Ishikawa (cell line): ENCODE results near the gene GSN.

ENCODE experiments used
- CEBPB ChIP-seq: IDR thresholded peaks from 2 replicates; pipeline ENCODE4 v1.6.1; 2012
- CREB1 ChIP-seq: IDR thresholded peaks from 2 replicates; pipeline ENCODE4 v1.6.1; 2012; ENCODE audit warnings: low read depth
- EGR1 ChIP-seq: IDR thresholded peaks from 2 replicates; pipeline ENCODE4 v1.6.1; 2012
- EP300 ChIP-seq: IDR thresholded peaks from 2 replicates; pipeline ENCODE4 v1.6.1; 2012; ENCODE audit warnings: borderline replicate concordance
- FOXM1 ChIP-seq: IDR thresholded peaks from 2 replicates; pipeline ENCODE4 v1.6.1; 2012; ENCODE audit warnings: low read depth, borderline replicate concordance
- NFIC ChIP-seq: IDR thresholded peaks from 2 replicates; pipeline ENCODE4 v1.6.1; 2012
- RAD21 ChIP-seq: IDR thresholded peaks from 2 replicates; pipeline ENCODE4 v1.6.1; 2012; ENCODE audit warnings: low read depth
- TAF1 ChIP-seq: IDR thresholded peaks from 2 replicates; pipeline ENCODE4 v1.6.1; 2012; ENCODE audit warnings: low read depth, mild to moderate bottlenecking
- TCF12 ChIP-seq: IDR thresholded peaks from 2 replicates; pipeline ENCODE4 v1.6.1; 2012; ENCODE audit warnings: low read depth
- TEAD4 ChIP-seq: IDR thresholded peaks from 2 replicates; pipeline ENCODE4 v1.6.1; 2012
- YY1 ChIP-seq: IDR thresholded peaks from 2 replicates; pipeline ENCODE4 v1.6.1; 2012; ENCODE audit warnings: low read depth
- ZBTB7A ChIP-seq: IDR thresholded peaks from 2 replicates; pipeline ENCODE4 v1.6.1; 2012; ENCODE audit warnings: low read depth
- TF ChIP-seq, protein P1 (sequence below): IDR thresholded peaks from 2 replicates; pipeline ENCODE4 v1.6.1; 2012
- TF ChIP-seq, protein P2 (sequence below): IDR thresholded peaks from 2 replicates; pipeline ENCODE4 v1.6.1; 2012; ENCODE audit warnings: low read depth, mild to moderate bottlenecking
- TF ChIP-seq, protein P3 (sequence below): IDR thresholded peaks from 2 replicates; pipeline ENCODE4 v1.6.1; 2012

Gene GSN

DNA sequence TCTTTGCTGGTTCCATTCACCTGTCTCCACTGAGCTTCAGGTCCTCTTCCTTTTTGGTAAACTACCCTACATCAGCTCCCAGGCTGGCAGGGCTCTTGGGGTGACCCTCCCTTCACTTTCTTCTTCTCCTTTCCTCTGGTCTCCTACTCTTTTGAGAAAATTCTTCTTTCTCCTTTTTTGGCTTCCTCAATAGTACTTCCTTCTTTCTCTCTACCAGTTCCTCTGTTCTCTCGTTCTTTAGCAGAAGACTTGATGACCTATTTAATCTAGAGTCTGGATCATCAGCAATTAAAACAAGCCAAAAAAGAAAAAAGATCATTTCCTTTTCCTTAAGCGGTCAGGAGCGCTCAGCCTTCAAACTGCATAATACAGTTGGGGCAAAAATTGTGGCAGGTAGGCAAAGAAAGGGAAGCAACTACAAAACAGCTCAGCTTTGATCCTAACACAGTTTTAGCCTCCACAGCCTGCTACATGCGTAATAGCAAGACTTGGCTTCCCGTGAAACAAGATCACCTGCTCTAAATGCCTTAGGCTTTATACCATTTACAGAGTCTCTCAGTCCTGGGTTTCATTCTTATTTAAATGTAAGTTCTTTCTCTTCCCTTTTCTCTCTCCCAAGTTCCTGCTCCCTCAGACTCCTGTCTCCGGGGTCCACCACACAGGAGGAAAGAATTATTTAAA, 14.0 kb upstream of the GSN start:
- TF ChIP-seq CEBPB (no peak), ZBTB7A (no peak), FOXM1 (no peak), TAF1 (no peak), TEAD4 (no peak), EP300 (no peak), CREB1 (no peak)
- TF ChIP-seq, protein P1, sequence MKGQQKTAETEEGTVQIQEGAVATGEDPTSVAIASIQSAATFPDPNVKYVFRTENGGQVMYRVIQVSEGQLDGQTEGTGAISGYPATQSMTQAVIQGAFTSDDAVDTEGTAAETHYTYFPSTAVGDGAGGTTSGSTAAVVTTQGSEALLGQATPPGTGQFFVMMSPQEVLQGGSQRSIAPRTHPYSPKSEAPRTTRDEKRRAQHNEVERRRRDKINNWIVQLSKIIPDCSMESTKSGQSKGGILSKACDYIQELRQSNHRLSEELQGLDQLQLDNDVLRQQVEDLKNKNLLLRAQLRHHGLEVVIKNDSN = no peak
- TF ChIP-seq, protein P2, sequence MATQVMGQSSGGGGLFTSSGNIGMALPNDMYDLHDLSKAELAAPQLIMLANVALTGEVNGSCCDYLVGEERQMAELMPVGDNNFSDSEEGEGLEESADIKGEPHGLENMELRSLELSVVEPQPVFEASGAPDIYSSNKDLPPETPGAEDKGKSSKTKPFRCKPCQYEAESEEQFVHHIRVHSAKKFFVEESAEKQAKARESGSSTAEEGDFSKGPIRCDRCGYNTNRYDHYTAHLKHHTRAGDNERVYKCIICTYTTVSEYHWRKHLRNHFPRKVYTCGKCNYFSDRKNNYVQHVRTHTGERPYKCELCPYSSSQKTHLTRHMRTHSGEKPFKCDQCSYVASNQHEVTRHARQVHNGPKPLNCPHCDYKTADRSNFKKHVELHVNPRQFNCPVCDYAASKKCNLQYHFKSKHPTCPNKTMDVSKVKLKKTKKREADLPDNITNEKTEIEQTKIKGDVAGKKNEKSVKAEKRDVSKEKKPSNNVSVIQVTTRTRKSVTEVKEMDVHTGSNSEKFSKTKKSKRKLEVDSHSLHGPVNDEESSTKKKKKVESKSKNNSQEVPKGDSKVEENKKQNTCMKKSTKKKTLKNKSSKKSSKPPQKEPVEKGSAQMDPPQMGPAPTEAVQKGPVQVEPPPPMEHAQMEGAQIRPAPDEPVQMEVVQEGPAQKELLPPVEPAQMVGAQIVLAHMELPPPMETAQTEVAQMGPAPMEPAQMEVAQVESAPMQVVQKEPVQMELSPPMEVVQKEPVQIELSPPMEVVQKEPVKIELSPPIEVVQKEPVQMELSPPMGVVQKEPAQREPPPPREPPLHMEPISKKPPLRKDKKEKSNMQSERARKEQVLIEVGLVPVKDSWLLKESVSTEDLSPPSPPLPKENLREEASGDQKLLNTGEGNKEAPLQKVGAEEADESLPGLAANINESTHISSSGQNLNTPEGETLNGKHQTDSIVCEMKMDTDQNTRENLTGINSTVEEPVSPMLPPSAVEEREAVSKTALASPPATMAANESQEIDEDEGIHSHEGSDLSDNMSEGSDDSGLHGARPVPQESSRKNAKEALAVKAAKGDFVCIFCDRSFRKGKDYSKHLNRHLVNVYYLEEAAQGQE = no peak
- TF ChIP-seq, protein P3, sequence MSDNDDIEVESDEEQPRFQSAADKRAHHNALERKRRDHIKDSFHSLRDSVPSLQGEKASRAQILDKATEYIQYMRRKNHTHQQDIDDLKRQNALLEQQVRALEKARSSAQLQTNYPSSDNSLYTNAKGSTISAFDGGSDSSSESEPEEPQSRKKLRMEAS = no peak

DNA sequence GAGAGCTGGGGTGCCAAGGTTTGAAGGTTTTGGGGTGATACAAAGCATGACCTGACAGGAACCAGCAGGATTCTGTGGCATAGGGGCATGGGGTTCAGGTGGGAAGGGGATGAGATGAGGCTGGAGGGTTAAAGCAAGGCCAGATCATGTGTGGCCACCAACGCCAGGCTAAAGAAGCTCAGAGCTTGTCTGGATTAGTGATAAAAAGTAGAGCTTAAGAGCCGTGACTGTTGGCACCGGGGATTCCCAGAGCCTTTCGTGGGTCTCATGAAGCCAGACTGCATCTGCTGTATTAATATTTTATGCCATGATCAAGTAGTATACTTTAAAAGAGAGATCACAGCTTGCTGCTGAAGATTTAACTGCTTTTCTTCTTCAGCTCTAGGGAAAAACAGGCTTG, 8.5 kb upstream of the GSN start:
- TF ChIP-seq FOXM1 (no peak), ZBTB7A (no peak), TCF12 (no peak), YY1 (no peak), RAD21 (no peak), CREB1 (no peak), EGR1 (no peak), CEBPB (no peak), NFIC (no peak), TAF1 (no peak), EP300 (no peak), TEAD4 (no peak)
- TF ChIP-seq, protein P2 = no peak
- TF ChIP-seq, protein P1 = no peak
- TF ChIP-seq, protein P3 = no peak

DNA sequence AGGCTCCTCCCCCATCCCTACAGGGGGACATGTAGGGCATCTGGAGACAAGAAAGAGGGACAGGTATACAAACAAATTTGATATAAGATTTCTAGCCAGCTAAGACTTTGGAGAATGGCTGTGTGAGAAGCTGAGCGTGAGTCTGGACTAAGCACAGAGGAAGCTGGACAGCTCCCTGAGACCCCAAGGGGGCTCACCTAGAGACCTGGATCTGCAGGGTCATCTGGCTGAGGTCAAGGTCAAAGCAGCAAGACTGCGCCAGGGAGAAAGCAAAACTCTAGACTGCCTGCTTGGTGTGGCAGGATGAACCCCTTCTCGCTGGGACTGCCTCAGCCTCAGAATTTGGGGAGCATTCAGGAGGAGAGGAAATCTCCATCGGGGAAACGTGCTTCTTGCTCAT, 8.0 kb upstream of the GSN start:
- TF ChIP-seq, protein P1 = no peak
- 0 out of 2 replicates have a peak, but pooled peaks have one; percentile 32 for TF ChIP-seq ZBTB7A
- TF ChIP-seq, protein P2 = peak; percentile 70

DNA sequence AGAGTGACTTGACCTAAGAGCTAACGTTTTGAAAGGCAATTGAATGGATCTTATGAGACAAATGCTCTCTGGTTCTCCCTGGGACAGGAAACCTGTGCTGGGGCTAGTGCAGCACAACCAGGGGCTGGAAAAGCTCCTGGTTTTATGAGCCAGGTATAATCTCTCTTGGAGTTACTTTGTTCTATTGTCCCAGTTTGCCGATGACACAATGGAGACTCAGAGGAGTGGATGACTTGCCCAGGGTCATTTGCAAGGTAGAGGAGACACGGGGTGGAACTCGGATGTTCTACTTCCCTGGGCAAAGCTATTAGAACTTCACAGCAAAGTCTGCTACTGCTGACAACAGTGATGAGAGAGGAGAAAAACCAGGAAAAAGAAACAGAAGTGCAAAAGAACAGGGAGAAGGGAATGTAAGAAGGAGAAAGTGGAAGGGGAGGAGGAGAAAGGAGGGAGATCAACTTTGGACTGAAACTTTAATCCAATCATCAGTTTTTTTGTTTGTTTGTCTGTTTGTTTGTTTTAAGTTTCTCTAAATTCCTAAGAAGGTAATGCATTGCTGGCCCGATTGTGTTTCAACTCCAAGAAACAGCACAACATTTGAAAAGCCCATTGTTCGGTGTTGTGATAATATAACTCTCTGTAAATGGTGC, 7.4 kb upstream of the GSN start:
- no peak for TF ChIP-seq NFIC
- TF ChIP-seq TEAD4 = no peak
- TF ChIP-seq, protein P2 = no peak
- TF ChIP-seq TCF12 = no peak
- no peak for TF ChIP-seq CEBPB
- no peak for TF ChIP-seq EGR1
- no peak for TF ChIP-seq RAD21
- no peak for TF ChIP-seq EP300
- no peak for TF ChIP-seq YY1
